Frontal cortex (tissue), 4 donors: ENCODE results near the gene TBX2. TPM values are rescaled to one million over a fixed set of nuclear protein-coding genes. Genes with fewer than 3 reads are reported as not detected.
"Not testable (repeated sequence)": the region's sequence is repeated elsewhere in the genome, so short reads cannot be mapped to it uniquely, and the experiment has no call there.

Experiments
- DNase-seq, 2 donors: peaks; one replicate each; pipeline ENCODE4 v3.0.0; 2012; ENCODE audit warnings: low spot score in 2 of 2
- FAIRE-seq: peaks from 2 replicates; lab custom pipeline; 2012; peaks lifted over from hg19 to GRCh38; lab: Jason Lieb, UNC
- total RNA-seq: library from RNA; depleted of rRNA; stranded (reverse); fragments of >200 nt; gene quantifications from one replicate; pipeline ENCODE4 v1.2.3, GENCODE V29; 2014
- donor health status: control.
- donor health status: control.
- donor health status: control.

Gene TBX2
- total RNA-seq, result 1.2 TPM

- DNase-seq (peak in 1 of 2 donors; percentile 68), FAIRE-seq (no peak)
Measured at GRCh38 chr17:61399131-61400065, at the start of gene TBX2. TSS of gene TBX2 (plus strand) at chr17:61399843. CDS start at chr17:61400177, 334 bp downstream.

DNA sequence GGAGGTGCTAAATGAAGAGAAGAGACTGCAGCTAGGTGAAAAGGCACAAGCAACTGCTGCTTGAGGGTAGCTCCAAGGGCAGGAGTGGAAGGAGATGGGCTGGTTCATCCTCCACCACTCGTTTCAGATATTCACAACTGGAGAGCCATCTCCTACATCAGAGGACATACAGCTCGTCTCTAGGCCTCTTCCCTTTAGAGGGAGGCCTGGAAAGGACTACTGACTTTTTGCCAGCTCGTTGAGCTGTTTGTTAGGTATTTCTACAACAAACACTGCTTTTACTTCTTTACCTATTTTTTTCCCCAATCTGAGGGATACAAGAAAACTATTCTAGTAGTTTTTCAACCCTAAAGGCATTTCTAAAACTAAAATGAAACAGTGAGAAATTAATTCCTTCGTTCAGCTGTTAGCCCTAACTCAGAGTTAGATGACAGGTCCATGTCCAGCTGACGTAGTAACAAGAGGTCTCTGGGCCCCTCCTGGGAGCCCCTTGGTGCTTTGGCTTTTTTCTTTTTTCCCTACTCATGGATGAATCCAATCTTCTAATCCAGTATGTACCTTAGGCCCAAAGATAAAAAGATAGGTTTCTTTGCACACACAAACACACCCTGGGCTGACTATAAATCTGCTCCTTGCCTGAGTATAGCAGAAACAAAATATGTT, 47.8 kb upstream of the TBX2 start:
- DNase-seq, result no peak
- FAIRE-seq, result no peak

DNA sequence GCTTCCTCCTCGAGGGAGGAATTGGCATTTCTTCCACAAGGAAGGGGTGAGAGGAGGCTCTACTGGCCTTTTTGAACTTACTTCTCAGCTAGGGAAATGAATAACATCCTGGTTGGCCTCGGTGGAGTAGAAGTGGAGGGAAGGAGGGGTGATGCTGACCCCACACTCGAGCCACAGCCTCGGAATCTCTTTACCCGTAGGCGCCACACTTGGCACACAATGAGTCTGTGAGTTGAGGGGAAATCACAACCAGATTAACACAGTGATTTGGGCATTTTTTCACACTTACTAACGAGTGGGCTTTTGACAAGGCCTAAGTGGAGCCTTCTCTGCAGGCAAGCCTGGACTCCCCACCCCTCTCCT, 47.3 kb upstream of the TBX2 start:
- FAIRE-seq, result no peak
- DNase-seq, result no peak

- DNase-seq, result no peak
- no peak for FAIRE-seq
Measured at GRCh38 chr17:61352781-61353491, 46.7 kb upstream of the TBX2 start.

DNA sequence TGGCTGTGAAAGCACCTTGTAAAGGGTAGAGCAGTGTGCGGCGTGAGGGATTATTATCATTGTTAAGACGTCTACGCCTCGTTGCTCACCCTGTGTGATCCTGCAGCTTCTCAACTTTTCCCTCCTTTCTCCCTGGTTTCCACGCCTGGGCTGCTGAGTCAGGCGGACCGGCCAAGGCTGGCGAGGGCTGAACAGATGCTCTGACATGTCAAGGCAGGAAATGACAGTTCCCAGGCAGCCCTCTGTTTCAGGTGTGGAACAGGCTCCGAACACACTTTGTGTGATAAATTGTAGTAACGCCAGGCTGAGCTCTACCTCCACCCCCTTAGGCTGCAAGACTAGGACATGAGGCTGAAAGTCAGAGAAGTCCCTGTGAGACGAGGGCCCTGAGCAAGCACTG, 46.0 kb upstream of the TBX2 start:
- DNase-seq (no peak), FAIRE-seq (no peak)

- DNase-seq (no peak), FAIRE-seq (no peak)
Measured at GRCh38 chr17:61354895-61355874, 44.5 kb upstream of the TBX2 start.

- not testable (repeated sequence) for FAIRE-seq, DNase-seq
Measured at GRCh38 chr17:61357061-61357460, 42.6 kb upstream of the TBX2 start.

DNA sequence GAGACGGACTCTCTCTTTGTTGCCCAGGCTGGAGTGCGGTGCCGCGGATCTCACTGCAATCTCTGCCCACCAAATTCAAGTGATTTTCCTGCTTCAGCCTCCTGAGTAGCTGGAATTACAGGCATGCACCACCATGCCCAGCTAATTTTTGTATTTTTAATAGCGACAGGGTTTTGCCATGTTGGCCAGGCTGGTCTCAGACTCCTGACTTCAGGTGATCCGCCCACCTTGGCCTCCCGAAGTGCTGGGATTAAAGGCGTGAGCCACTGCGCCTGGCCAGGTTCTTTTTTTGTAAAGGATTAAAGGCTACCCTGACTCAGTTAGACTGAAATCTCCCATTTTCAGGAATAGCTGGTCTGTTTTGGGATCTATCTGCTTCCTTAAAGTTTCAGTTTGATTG, 40.1 kb upstream of the TBX2 start:
- not testable (repeated sequence) for DNase-seq, FAIRE-seq

- DNase-seq, result no peak
- FAIRE-seq, result no peak
Measured at GRCh38 chr17:61360318-61360943, 39.2 kb upstream of the TBX2 start.

- FAIRE-seq (no peak), DNase-seq (no peak)
Measured at GRCh38 chr17:61361084-61361483, 38.6 kb upstream of the TBX2 start.

DNA sequence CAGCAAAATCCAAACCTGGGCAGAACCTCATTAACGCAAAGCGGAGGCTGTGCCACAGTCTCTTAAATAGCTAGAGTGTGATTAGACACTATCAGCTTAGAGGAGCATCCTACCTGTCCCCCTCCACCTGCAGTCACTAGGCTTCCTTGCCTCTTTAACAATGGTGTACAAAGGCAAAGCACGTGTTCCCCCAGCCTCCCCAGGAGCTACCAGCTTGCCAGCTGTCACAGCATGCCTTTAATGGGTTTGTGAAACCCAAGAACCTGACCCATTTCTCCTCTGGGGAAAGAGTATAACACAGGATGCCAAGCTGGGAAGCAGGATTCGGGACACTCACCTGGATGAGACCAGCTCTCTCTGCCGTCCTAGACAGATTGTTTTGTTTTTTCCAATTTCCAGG, 37.2 kb upstream of the TBX2 start:
- FAIRE-seq, result no peak

GRCh38 chr17:61362852-61363600, 36.6 kb upstream of the TBX2 start:
- DNase-seq (no peak), FAIRE-seq (no peak)

More for the DNA sequence above, 37.2 kb upstream of the TBX2 start:
- DNase-seq, result no peak

DNA sequence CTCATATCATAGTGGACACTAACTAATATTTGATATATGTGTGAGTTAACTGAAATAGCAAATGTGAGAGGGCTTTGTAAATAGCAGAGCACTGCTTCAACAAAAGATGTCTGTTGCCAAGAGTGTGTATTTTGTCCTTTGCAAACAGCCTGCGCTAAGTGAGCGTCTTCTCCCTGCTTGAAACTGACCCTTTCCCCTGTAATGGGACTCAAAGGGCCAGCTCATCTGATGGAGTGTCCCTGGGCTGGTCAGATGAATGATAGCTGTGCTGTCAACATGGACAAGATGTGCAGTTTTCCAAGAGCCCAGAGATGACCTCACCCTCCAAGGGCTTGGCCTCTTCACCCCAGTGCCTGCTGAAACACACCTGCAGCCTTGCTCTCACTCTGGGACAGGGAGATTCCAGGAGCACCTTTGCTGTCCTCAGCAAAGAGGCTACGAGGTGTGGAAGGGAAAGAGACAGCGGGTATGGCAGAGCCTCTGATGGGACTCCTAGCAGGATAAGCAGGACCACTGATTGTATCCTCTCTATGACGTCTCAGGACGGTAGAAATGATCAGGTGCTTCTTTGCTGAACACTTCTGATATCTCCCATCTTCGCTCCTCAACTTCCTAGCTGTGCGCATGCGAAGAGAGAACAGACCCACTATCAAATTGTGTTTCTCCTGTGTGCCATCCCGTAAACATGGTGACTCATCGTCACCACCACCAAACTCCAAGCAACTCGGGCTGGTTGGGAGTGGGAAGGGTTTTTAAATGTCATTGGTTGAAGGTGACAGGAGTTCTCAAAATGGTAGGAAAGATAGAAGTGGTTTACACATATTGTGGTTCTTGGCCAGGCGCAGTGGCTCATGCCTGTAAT, 35.8 kb upstream of the TBX2 start:
- no peak for FAIRE-seq
- no peak for DNase-seq

GRCh38 chr17:61364463-61364846, 35.2 kb upstream of the TBX2 start:
- DNase-seq, result no peak
- FAIRE-seq, result no peak

- DNase-seq, result no peak
- no peak for FAIRE-seq
Measured at GRCh38 chr17:61366076-61366714, 33.4 kb upstream of the TBX2 start.

- FAIRE-seq (no peak), DNase-seq (no peak)
Measured at GRCh38 chr17:61366715-61367413, 32.8 kb upstream of the TBX2 start.
